MM.1S (cell line): ENCODE data around the gene UTP14C.

ENCODE experiments used
- DNase-seq: peaks from one replicate; pipeline ENCODE4 v3.0.0-alpha.2; 2015
- H2AFZ ChIP-seq: fragments of 300-600 bp; sonication (generic); 2 replicates; pipeline ENCODE4 v1.6.0; 2016; ENCODE audit warnings: antibody characterized with exemption, low read length
- H3F3A ChIP-seq: fragments of 300-600 bp; sonication (generic); 2 replicates; pipeline ENCODE4 v1.6.1; 2016; ENCODE audit warnings: mild to moderate bottlenecking, antibody characterized with exemption, low read length, moderate library complexity, mixed read lengths; ENCODE audit not compliant: insufficient read depth
- H3K27ac ChIP-seq: fragments of 300-600 bp; sonication (generic); 2 replicates; pipeline ENCODE4 v1.5.1; 2016; ENCODE audit warnings: mild to moderate bottlenecking, low read length
- H3K27me3 ChIP-seq: fragments of 300-600 bp; sonication (generic); replicated peaks from 2 replicates; pipeline ENCODE4 v1.6.0; 2016; ENCODE audit warnings: low read length; ENCODE audit not compliant: insufficient read depth
- H3K36me3 ChIP-seq: fragments of 300-600 bp; sonication (generic); replicated peaks from 2 replicates; pipeline ENCODE4 v1.6.1; 2016; ENCODE audit warnings: mild to moderate bottlenecking, low read length, mixed read lengths; ENCODE audit not compliant: insufficient read depth
- H3K4me1 ChIP-seq: fragments of 300-600 bp; sonication (generic); 2 replicates; pipeline ENCODE4 v1.6.1; 2016; ENCODE audit warnings: low read length, mixed read lengths
- H3K4me2 ChIP-seq: fragments of 300-600 bp; sonication (generic); 2 replicates; pipeline ENCODE4 v1.6.0; 2016; ENCODE audit warnings: low read depth, low read length
- H3K4me3 ChIP-seq: fragments of 300-600 bp; sonication (generic); 2 replicates; pipeline ENCODE4 v1.5.1; 2016; ENCODE audit warnings: low read length, mixed read lengths
- H3K79me2 ChIP-seq: fragments of 300-600 bp; sonication (generic); 2 replicates; pipeline ENCODE4 v1.6.1; 2016; ENCODE audit warnings: mixed run types, low read length, mixed read lengths
- H3K9ac ChIP-seq: fragments of 300-600 bp; sonication (generic); 2 replicates; pipeline ENCODE4 v1.6.1; 2016; ENCODE audit warnings: low read length, mixed read lengths
- H3K9me2 ChIP-seq: fragments of 300-600 bp; sonication (generic); replicated peaks from 2 replicates; pipeline ENCODE4 v1.6.1; 2016; ENCODE audit warnings: mild to moderate bottlenecking, low read length, mixed read lengths; ENCODE audit not compliant: insufficient read depth
- H3K9me3 ChIP-seq: fragments of 300-600 bp; sonication (generic); replicated peaks from 2 replicates; pipeline ENCODE4 v1.6.1; 2016; ENCODE audit warnings: mild to moderate bottlenecking, low read length, mixed read lengths; ENCODE audit not compliant: insufficient read depth
- H4K20me1 ChIP-seq: fragments of 300-600 bp; sonication (generic); 2 replicates; pipeline ENCODE4 v1.6.1; 2016; ENCODE audit warnings: mild to moderate bottlenecking, low read length, moderate library complexity, mixed read lengths; ENCODE audit not compliant: insufficient read depth
- EZH2 ChIP-seq: fragments of 300-600 bp; sonication (generic); optimal IDR thresholded peaks from 2 replicates; pipeline ENCODE3; 2017; ENCODE audit warnings: low read depth, mild to moderate bottlenecking, antibody characterized with exemption, low read length, mixed read lengths
- EZH2phosphoT487 ChIP-seq: fragments of 300-600 bp; sonication (generic); IDR thresholded peaks from 2 replicates; pipeline ENCODE4 v1.6.1; 2018; ENCODE audit warnings: antibody characterized with exemption, low read length
- TF ChIP-seq, protein P1 (sequence below): fragments of 300-600 bp; sonication (generic); IDR thresholded peaks from 2 replicates; pipeline ENCODE4 v1.5.1; 2016; ENCODE audit warnings: antibody characterized with exemption, low read length, mixed read lengths

Gene UTP14C

DNA sequence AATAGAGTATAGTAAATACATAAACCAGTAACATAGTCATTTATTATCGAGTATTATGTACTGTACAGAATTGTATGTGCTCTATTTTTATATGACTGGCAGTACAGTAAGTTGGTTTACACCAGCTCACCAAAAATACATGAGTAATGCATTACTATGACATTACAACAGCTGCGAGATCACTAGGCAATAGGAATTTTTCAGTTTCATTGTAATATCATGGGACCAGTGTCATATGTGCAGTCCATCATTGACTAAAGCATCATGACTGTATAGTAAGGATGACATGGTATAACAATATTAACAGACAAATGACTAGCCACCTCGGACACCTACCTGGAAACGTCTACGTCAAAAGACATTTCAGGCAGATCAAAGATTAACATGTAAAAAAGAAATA lies 46.9 kb upstream of the UTP14C start:
- Histone ChIP-seq H3K27ac (no peak overlapping the region), H4K20me1 (no peaks in the 10 kb centered on the region), H3K9me3 (no peaks in the 10 kb centered on the region), H3K27me3 (no peaks in the 10 kb centered on the region), H2AFZ (no peak overlapping the region), H3K4me1 (no peaks in the 10 kb centered on the region), H3K4me3 (no peak overlapping the region), H3K79me2 (no peaks in the 10 kb centered on the region), H3F3A (no peaks in the 10 kb centered on the region), H3K9ac (no peak overlapping the region), H3K4me2 (no peak overlapping the region), H3K9me2 (no peaks in the 10 kb centered on the region), H3K36me3 (no peaks in the 10 kb centered on the region)
- TF ChIP-seq EZH2, result no peak
- TF ChIP-seq EZH2phosphoT487, result no peak
- TF ChIP-seq, protein P1, sequence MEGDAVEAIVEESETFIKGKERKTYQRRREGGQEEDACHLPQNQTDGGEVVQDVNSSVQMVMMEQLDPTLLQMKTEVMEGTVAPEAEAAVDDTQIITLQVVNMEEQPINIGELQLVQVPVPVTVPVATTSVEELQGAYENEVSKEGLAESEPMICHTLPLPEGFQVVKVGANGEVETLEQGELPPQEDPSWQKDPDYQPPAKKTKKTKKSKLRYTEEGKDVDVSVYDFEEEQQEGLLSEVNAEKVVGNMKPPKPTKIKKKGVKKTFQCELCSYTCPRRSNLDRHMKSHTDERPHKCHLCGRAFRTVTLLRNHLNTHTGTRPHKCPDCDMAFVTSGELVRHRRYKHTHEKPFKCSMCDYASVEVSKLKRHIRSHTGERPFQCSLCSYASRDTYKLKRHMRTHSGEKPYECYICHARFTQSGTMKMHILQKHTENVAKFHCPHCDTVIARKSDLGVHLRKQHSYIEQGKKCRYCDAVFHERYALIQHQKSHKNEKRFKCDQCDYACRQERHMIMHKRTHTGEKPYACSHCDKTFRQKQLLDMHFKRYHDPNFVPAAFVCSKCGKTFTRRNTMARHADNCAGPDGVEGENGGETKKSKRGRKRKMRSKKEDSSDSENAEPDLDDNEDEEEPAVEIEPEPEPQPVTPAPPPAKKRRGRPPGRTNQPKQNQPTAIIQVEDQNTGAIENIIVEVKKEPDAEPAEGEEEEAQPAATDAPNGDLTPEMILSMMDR, result no peak
- DNase-seq, result no peak

DNA sequence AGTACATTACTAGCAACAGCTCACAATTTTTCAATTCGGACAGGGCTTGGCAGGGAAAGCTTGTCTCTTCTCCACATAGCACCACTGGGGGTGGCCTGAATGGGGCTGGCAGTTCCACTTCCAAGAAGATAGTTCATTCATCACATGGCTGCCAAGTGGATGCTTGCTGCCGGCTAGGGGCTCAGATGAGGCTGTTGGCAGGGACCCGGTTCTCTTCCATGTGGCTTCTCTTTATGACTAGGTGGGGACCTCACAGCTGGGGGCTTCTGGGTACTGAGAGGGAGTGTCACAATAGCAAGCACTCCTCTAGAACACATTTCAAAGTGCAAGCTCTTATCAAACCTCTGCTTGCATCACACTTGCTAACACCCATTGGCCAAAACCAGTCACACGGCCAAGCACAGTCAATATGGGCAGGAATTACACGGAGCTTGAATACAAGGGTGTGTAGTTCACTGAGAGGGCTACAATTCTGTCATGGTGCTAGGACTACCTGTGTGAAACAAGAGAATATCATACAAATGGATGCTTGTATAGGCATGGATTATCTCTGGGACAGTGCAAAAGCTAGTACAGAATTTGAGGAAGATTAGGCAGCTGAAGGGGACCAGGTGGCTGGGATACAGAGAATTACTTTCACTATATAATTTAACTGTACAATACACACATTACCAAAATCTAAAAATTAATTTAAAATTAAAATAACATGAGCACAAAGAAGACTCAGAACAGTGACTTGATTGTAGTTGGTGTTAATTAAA lies 45.5 kb upstream of the UTP14C start:
- no peak overlapping the region for H3K9ac ChIP-seq
- no peaks in the 10 kb centered on the region for H3K36me3 ChIP-seq
- DNase-seq, result no peak
- H3K79me2 ChIP-seq, result no peaks in the 10 kb centered on the region
- no peaks in the 10 kb centered on the region for H3K4me1 ChIP-seq
- H3K27me3 ChIP-seq, result no peaks in the 10 kb centered on the region
- H3K9me2 ChIP-seq, result no peaks in the 10 kb centered on the region
- no peak overlapping the region for H2AFZ ChIP-seq
- H3K9me3 ChIP-seq, result no peaks in the 10 kb centered on the region
- H4K20me1 ChIP-seq, result no peaks in the 10 kb centered on the region
- no peaks in the 10 kb centered on the region for H3F3A ChIP-seq
- H3K4me3 ChIP-seq, result no peak overlapping the region
- no peak overlapping the region for H3K4me2 ChIP-seq
- TF ChIP-seq, protein P1, result no peak
- TF ChIP-seq EZH2 (no peak), EZH2phosphoT487 (no peak)
- no peak overlapping the region for H3K27ac ChIP-seq

DNA sequence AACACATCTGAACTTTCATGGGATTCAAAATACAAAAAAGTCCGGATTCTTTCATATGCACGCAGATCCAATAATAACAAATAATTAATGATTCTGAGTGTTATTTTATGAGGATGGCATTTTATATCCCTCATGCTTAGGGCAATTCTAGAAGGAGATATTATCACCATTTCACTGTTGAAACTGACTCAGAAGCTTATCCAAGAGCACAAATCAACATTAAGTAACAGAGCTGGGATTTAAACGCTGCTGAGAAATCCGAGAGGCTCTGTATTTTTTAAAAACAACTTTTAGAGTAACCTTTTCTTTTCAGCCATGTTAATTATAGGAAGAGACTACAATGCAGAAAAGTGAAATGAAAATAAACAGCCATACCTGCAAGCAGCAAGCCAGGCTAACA lies 43.6 kb upstream of the UTP14C start:
- Histone ChIP-seq H3K36me3 (no peaks in the 10 kb centered on the region), H3K4me1 (no peaks in the 10 kb centered on the region), H4K20me1 (no peaks in the 10 kb centered on the region), H3K4me2 (no peak overlapping the region), H3K9me2 (no peaks in the 10 kb centered on the region), H3K4me3 (no peak overlapping the region), H3K27me3 (no peaks in the 10 kb centered on the region), H3F3A (no peaks in the 10 kb centered on the region), H3K79me2 (no peaks in the 10 kb centered on the region), H3K9me3 (no peaks in the 10 kb centered on the region), H3K9ac (no peak overlapping the region), H2AFZ (no peak overlapping the region), H3K27ac (no peak overlapping the region)
- DNase-seq, result no peak
- TF ChIP-seq EZH2 (no peak), EZH2phosphoT487 (no peak)
- TF ChIP-seq, protein P1, result no peak
